HG03378 (cell line): ENCODE measurements around the gene IP6K3.

Experiments
- ATAC-seq: cut with Tn5 transposase; IDR thresholded peaks from one replicate; pipeline ENCODE4 v1.9.1; 2021; ENCODE audit warnings: mild to moderate bottlenecking, moderate library complexity; ENCODE audit not compliant: unreplicated experiment

Gene IP6K3

DNA sequence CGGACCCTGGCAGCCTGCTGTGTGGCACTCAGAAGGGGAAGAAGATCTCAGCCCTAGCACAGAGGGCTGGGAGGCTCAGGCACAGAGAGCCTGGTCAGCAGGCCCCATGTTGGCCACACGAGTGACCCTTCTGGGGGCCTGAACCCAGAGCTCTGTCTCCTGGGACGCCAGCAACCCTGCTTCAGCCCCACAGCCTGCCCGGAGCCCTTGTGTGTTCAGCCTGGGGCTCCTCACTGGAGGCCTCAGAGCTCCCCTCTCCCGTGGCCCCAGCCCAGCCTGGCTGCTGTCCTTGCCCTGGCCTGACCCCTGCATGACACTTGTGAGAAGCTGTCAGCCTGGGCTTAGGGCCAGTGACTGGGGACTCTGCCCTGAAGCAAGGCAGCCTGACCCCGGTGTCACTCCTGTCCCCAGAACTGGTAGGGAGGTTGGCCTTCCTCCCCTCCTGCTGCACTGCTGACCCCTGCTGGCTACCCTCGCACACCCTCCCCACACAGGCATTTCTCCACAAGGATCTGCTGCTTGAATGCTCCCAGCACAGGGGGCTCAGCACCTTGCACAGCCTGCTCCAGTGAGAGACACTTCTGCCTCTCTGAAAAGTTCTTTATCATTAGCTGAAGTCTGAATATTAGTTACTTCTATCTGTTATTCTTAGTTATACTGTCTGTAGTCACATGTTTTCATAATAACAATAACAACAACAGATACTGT, 15.4 kb upstream of the IP6K3 start:
- ATAC-seq: no peak

DNA sequence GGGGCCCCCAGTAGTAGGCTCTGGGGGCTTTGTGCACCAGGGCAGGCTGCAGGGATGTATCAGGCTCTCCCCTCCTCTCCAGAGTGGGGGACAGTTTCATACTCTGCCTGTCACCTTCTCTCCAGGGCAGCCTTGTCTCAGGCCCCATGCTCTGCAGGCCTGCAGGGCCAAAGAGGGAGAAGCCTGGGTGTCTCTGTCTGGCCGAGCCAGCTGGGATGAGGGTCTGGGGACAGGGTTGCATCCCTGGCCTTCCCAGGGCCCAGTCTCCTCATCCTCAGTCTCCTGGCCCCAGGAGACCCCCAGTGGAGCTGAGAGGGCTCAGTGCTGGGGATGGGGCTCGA, 14.8 kb upstream of the IP6K3 start:
- ATAC-seq: no peak

DNA sequence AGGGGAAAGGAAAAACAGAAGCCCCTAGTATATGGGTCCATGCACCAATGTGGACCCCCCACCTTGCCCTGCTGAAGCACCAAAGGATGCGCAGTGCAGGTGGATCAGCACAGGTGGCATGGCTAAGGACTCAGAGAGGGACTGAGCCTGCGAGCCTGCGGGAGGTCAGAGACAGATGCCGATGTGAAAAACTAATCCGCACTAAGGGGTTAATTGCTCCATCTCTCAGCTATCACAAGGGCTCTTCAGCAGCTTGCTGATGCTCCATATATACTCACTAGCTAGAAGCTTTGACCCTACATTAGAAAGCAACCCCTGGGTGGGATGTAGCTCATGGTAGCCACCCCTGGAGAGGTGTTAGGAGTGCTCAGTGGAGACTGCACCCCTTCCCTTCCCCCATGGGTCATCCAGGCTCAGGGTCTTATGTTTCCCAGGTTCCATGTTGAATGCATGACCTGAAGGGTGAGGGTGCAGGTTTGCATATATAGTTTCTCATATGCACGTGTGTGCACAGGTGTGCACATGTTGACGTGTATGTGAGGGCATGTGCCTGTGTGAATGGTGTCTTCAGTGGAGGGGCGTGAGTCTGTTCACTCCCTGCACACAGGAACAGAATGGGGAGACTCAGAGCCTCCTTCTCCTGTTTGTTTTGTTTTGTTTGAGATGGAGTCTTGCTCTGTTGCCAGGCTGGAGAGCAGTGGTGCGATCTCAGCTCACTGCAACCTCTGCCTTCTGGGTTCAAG, 13.4 kb upstream of the IP6K3 start:
- ATAC-seq: no peak

DNA sequence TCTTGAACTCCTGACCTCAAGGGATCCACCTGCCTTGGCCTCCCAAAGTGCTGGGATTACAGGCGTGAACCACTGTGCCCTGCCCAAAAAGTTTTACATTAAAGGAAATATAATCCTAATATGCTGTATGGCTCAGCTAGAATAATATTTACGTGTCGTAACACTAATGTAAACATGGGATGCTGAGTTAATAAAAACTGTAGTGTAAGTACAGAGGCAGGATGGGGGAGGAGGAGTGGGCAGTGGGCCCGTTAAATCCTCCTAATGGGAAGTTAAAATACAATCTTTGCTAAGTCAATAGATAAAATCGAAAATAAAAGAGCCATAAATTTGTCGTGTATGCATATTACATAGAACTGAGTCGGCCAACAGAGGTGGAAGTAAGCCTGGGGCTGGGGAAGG, 12.1 kb upstream of the IP6K3 start:
- no peak for ATAC-seq

DNA sequence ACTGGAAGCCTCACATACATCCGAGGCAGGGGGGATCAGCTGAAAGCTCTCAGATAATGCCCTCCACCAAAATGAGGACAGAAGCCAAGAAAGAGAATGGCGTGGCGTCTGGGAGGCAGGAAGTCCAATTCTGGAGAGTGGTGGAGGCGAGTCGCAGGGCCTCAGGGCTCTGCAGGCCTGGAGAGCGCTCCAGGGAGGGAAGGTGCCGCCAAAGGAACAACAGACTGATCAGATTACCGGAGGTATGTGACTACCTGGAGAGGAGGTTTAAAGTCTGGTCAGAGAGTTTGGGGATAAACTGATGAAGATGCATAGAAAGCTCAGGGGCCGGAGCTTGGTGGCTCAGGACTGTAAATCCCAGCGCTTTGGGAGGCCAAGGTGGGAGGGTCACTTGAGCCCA, 11.2 kb upstream of the IP6K3 start:
- no peak for ATAC-seq

DNA sequence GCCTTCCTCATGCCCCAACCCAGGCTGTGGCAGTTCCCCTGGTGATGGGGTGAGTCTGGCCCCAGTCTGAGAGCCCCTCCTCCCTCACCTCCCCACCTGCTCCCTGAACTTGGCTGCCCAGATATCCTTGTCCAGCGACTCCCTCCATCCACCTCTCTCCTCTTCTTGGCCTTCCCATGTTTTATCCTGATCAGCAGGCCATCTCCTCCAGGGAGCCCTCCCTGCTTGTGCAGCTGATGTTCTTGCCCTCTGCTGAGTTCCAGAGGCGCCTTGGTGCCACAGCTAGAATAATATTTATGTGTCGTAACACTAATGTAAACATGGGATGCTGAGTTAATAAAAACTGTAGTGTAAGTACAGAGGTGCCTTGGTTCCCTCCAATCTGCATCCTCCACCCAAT, 10.4 kb upstream of the IP6K3 start:
- ATAC-seq: no peak

DNA sequence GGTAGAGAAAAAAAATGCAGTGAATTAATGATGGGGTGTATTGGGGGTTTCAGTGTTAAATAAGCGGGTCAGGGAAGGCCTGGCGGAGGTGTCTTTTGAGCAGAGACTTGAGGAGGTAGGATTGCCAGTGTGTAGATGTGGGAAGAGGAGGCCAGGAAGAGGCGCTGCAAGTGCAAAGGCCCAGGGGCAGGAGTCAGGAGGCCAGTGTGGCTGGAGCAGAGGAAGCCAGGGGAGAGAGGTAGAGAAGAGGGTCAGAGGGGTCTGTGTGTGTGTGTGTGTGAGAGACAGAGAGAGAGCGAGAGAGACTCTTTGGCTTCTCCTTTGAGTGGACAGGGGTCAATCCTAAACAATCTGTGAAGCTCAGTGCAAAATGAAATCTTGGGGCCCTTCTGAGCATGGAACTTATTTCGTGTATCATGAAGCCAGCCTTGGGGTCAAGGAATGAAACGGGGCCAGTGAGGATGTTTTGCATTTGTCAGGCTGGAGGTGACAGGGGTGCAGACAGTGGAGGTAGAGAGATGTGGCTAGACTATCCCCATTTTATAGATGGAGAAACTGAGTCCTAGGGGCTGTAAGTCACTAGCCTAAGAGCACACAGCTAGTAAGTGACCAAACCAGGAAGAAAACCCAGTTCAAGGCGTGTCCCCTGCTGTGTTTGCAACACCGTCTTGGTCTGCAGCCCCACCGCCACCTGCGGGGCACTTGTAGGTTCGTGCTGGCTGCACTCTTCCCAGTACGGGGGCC, 9.7 kb upstream of the IP6K3 start:
- ATAC-seq: no peak

DNA sequence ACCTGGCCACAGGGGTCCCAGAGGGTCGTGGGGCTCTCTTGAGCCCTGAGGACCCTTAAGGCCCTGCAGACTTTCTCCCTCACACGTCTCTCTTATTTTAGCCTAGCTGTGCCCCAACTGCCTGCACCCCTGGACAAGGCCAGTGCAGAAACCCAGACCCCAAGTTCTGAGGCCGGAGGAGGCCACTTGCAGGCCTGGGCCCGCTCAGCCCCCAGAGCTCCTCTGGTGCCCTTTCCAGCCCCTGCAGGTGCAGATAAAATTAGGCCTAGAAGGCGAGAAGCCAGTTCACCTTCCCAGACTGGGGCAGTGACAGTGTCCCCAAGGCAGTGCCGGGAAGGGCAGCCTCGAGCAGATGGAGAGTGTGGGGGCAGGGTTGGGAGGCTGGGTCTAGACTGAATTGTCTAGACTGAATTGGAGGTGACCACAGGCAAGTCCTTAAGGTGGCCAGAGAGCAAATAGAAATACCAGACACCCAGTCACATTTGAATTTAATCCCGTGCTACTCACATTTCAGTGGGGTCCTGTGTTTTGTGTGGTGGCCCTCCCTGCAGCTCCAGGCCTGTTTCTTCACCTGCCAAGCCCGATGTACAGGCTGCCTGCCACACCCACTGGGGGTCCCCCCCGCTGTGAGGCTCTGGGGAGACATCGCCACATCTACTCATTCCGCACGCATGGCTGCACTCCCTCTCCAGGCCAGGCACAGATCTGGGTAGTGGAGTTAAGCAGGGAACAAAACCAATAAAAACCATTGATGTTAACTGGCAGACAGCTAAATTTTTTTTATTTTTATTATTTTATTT, 8.6 kb upstream of the IP6K3 start:
- no peak for ATAC-seq

DNA sequence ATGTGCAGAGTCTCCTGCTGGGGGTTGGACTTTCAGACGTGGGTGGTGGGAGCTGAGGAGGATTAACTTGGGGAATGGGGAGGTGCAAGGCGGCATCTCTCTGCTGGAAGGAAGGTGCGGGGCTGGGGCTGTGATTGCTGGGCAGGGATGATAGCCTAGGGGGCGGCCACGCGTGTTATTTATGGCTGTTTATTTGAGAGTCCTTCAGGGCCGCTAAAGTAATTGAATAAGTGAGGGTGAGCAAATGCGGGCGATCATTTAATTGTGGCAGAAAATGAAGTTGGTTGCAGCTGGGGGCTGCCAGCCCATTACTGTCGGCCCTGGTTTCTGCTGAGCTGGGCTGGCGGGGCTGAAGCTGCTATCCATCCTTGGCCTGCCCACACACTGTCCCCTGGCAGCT, 7.5 kb upstream of the IP6K3 start:
- no peak for ATAC-seq

DNA sequence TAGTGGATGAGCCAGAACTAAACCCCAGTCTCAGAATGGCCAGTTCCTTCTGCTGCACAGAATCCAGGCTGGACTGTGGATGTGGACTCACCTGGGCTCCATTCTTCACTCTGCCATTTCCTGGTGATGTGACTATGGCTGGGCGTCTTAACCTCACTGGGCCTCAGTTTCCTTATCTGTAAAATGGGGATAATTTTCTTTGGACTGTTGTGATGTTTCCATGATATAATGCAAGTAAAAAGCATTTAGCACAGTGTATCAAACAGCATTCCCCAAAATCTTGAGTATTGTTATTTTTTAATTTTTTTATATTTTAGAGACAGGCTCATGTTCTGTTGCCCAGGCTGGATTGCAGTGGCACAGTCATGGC, 5.9 kb upstream of the IP6K3 start:
- ATAC-seq: no peak

DNA sequence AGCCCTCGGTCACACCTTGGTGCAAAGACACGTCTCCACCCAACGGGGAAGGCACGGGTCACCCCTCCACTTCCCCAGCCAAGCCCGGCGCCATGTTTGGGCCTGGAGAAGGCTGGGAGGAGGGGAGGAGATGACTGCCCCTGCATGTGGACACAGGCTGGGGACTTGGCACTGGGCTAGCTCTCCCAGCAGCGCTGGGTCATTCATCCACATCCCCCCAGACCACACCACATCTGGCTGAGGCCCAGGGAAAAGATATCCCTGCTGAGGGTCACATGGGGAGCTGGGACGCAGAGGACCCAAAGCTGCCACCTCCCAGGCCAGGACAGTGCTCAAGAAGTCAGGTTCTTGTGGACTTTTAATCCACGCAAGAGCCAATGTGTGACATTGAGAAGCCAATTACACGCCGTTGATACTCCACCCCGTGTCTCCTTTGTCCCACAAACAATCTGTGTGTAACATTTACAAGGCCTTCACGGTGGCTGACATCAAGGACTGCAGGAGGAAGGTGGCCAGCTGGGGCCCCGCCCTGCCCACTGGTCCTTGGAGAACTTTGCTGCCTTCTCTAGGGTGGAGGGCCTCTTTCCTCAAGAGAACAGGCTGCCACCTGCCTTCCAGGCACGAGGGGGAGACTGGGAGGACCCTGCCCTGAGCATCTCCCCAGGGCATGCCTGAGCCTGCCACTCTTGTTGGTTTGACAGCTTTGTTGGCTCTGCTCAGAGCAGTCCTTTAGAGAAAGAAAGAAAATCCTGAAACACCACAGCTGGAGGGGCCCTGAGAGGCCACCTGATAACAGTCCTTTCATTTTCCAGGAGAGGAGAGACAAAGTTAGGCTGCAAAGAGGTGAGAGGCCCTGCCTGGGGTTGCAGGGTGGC, 5.3 kb upstream of the IP6K3 start:
- no peak for ATAC-seq

DNA sequence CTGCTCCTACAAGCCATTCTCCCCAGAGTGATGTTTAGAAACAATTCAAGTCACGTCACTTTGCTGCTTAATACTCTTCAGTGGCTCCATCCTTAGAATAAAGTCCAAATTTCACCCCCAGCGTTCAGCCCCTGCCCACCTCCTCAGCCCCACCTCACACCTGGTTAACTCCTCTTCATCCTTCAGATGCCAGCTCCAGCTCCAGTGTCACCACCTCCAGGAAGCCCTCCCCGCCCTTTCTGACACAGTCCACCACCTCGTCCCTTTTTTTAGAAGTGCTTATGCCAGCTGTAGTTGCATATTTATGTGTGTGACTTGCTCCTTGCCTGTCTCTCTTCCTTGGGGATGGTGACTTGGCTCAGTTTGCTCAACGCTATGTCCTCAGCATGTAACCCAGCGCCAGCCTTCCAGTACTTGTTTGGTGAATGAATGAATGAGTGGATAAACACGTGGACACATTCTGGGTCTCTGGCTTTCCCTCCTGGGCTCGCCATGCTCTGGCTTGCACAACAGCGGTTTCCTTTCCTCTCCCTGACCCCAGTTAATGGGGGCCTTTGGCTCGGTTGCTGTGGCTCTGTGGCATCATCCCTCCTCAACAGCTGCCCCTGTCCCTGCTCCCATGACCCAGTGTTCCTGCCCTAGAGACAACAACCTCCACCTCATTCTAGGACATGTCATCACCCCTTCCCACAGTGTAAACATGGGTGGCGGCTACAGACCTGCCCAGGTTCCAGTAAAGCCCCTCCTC, 3.7 kb upstream of the IP6K3 start:
- ATAC-seq: no peak

DNA sequence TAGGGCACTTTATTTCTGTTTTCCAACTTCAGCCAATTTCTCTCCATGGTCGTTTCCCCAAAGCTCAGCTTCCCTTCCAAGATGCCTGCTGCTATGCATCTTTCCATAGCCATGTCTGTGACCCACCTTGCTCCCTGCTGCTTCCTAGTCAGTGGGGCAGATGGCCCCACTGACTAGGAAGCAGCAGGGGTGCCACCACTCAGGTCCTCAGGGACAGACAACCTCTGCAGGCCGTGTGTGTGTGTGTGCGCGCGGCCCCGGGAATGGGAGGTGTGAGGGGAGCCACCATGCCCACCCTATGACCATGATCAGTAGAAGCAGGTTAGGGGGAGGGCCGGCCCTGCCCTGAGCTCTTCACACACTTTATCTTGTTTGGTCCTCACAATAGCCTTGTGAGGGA, 2.7 kb upstream of the IP6K3 start:
- ATAC-seq: no peak

DNA sequence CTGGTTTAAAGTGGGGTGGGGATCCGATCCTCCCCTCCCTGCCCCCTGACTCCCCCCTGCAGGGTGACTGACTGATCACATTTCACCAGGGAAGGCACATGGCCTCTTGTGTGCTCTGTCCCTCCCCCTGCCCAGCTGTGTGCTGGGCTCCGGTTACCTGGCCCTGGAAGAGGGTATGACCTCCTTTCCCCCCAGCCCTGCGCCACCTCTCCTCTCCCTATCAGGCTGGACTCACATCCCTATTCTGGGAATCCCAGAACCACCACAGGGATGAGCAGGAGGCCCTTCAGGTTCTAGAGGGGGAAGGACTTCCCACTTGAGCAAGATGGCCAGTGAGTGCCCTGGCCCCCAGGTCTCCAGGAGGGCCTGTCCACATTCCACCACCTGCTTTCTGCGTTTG, 2.1 kb upstream of the IP6K3 start:
- ATAC-seq: no peak

DNA sequence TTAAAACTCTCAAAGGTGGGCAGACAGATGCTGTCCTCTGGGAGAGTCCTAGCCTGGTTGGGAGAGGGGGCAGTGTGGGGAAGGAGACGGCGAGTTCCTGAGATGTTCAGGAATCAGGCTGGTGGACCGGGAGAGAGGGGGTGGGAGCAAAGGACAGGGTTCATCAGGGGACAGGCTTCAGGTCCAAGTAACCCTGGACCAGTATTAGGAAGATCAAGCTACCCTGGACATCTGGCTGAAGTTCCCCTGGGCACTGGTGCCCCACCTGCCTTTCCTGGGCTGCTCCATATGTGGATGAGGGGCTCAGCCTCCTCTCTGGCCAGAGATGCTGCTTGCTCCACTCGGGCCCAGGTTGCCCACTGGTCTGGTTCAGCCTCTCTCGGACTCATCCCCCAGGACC, 1.1 kb upstream of the IP6K3 start:
- ATAC-seq: no peak

DNA sequence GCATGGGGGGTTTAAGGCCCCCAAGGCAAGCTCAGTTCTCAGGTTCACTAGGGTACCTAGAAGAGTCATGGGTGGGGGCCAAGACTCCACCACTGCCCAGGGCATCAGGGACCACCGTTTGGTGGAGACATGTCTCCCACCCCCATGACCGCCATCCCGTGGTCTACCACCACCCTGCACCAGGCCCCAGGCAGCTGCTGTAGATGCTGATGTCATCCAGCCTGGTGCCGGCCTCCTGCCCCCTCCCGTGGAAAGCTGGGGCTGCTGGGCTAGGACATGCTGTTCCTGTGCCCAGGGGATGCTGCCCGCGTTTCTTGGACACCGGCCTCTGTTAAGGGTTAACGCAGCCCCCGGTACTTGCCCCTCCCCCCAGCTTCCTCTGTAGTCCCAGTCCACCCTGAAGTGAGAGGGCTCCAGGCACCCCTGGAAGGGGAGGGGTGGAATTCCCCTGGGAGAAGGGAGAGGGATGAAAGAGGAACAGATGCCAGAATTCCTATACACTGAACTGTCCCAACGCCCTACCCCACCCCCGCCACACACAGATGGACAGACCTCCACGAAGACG, 587 bp downstream of the IP6K3 start:
- no peak for ATAC-seq

DNA sequence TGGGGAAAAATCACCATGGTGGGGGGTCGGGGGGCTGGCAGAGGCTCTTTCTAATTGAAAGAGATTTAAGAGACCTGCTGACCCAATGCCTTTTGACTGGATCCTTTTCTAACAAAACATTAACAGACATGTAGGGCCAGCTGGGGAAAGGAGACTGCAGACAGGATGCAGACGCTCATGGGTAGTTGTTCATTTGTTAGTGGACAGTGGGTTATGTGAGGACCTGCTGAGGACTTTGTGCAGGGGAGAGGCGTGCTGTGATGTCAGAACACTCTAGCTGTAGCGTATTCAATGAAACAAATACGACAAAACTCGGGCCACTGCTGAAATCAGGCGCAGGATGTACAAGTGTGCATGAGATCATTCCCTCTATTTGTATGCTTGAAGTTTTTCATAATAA, 1.2 kb downstream of the IP6K3 start:
- no peak for ATAC-seq

DNA sequence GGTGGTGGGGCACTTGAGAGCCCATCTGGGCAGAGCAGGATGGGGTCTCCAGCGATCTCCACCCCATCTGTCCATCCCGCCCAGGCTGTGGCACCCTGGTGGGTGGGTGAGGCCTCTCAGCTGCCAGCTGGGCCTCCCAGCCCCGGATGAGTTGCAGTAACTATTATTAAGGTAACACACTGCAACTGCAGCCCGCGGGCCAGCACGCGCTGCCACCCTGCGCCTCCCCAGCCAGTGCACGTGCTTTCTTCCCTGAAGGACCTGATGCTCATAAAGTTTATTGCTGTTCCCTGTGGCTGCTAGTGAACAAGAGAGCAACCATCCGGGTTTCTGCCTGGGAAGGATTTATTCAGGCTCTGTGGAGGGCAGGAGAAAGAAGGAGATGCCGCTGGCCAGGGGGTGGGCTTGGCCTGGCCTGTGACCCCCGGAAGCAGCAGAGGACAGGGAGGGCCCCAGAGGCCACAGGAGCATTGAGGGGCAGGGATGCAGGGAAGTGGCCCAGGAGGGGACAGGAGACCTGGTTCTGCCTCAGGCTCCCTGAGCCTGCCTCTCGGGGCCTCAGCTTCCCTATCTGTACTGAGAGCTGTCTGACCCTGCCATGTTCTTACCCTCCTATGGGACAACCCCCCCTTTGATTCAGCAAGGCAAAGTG, 1.7 kb downstream of the IP6K3 start:
- no peak for ATAC-seq
